Gastrocnemius medialis (tissue), 4 donors: ENCODE data around the gene CPLANE2.

ENCODE experiments used
- CTCF ChIP-seq, 5 experiments: fragments of 450-650 bp in 3 of 5; fragments of 200-600 bp in 2 of 5; sonication (generic) in 2 of 5; IDR thresholded peaks in 4 of 5; conservative IDR thresholded peaks in 1 of 5; 1 replicate in 4 of 5; 2 replicates in 1 of 5; pipeline ENCODE4 v1.5.1; 2016 to 2019; ENCODE audit warnings: antibody characterized with exemption in 5 of 5, mild to moderate bottlenecking in 3 of 5, moderate library complexity in 3 of 5
- POLR2A ChIP-seq, 2 donors: fragments of 450-650 bp; IDR thresholded peaks; one replicate each; pipeline ENCODE4 v1.6.1; 2017; ENCODE audit warnings: antibody characterized with exemption in 2 of 2, mild to moderate bottlenecking in 2 of 2, moderate library complexity in 2 of 2

GRCh38 chr1:16224472-16224871, 12.5 kb downstream of the CPLANE2 start:
- TF ChIP-seq CTCF (IDR thresholded peaks at IDR 0.05 in 4 of 5, conservative IDR thresholded peaks at IDR 0.05 in 1 of 5) (no peak), POLR2A (IDR thresholded peaks at IDR 0.05) (no peak)
